Loucy (cell line): Measurements from ENCODE around the gene GNAI3.

Experiments used
- H2AFZ ChIP-seq: fragments of 200-600 bp; sonication (generic); 2 replicates; pipeline ENCODE4 v1.6.0; 2016; ENCODE audit warnings: antibody characterized with exemption, mild to moderate bottlenecking, low read length, moderate library complexity
- H3F3A ChIP-seq: fragments of 200-600 bp; 2 replicates; pipeline ENCODE4 v1.6.0; 2016; ENCODE audit warnings: antibody characterized with exemption, low read depth, mild to moderate bottlenecking
- H3K27me3 ChIP-seq: fragments of 200-600 bp; sonication (generic); 2 replicates; pipeline ENCODE4 v1.6.1; 2014; ENCODE audit warnings: low read length, mild to moderate bottlenecking; ENCODE audit not compliant: insufficient read depth, poor library complexity, severe bottlenecking
- H3K36me3 ChIP-seq: fragments of 200-600 bp; sonication (generic); 2 replicates; pipeline ENCODE4 v1.6.1; 2016; ENCODE audit warnings: low read length; ENCODE audit not compliant: insufficient read depth
- H3K4me1 ChIP-seq: fragments of 200-600 bp; sonication (generic); 2 replicates; pipeline ENCODE4 v1.5.1; 2014; ENCODE audit warnings: low read length, mild to moderate bottlenecking; ENCODE audit not compliant: insufficient read depth, poor library complexity, severe bottlenecking
- H3K4me2 ChIP-seq: fragments of 200-600 bp; sonication (generic); 2 replicates; pipeline ENCODE4 v1.6.0; 2014; ENCODE audit warnings: antibody characterized with exemption, low read length, low read depth, mild to moderate bottlenecking; ENCODE audit not compliant: poor library complexity, severe bottlenecking
- H3K4me3 ChIP-seq: fragments of 200-600 bp; sonication (generic); 2 replicates; pipeline ENCODE4 v1.5.1; 2014; ENCODE audit warnings: low read length, mild to moderate bottlenecking, mixed read lengths; ENCODE audit not compliant: poor library complexity, severe bottlenecking
- H3K79me2 ChIP-seq: fragments of 200-600 bp; sonication (generic); 2 replicates; pipeline ENCODE4 v1.6.1; 2014; ENCODE audit warnings: low read length; ENCODE audit not compliant: insufficient read depth
- H3K9ac ChIP-seq: fragments of 200-600 bp; sonication (generic); 2 replicates; pipeline ENCODE4 v1.6.0; 2014; ENCODE audit warnings: mild to moderate bottlenecking, low read depth, low read length, moderate library complexity; ENCODE audit not compliant: poor library complexity, severe bottlenecking
- H3K9me2 ChIP-seq: fragments of 200-600 bp; sonication (generic); replicated peaks from 2 replicates; pipeline ENCODE4 v1.6.1; 2016; ENCODE audit warnings: low read depth, low read length, mixed read lengths
- H3K9me3 ChIP-seq: fragments of 200-600 bp; sonication (generic); 2 replicates; pipeline ENCODE4 v1.6.1; 2014; ENCODE audit warnings: mild to moderate bottlenecking, antibody characterized with exemption, low read length, low read depth; ENCODE audit not compliant: insufficient read depth
- H4K20me1 ChIP-seq: fragments of 200-600 bp; sonication (generic); 2 replicates; pipeline ENCODE4 v1.6.0; 2014; ENCODE audit warnings: antibody characterized with exemption, low read length, mild to moderate bottlenecking; ENCODE audit not compliant: insufficient read depth, poor library complexity, severe bottlenecking
- CTCF ChIP-seq: fragments of 200-600 bp; sonication (generic); conservative IDR thresholded peaks from 2 replicates; pipeline ENCODE4 v1.5.1; 2014; ENCODE audit warnings: mild to moderate bottlenecking, antibody characterized with exemption, low read length
- EZH2phosphoT487 ChIP-seq: fragments of 200-600 bp; IDR thresholded peaks from 2 replicates; pipeline ENCODE4 v1.6.1; 2018; ENCODE audit warnings: antibody characterized with exemption, mild to moderate bottlenecking, moderate library complexity, borderline replicate concordance

GNAI3 gene

DNA sequence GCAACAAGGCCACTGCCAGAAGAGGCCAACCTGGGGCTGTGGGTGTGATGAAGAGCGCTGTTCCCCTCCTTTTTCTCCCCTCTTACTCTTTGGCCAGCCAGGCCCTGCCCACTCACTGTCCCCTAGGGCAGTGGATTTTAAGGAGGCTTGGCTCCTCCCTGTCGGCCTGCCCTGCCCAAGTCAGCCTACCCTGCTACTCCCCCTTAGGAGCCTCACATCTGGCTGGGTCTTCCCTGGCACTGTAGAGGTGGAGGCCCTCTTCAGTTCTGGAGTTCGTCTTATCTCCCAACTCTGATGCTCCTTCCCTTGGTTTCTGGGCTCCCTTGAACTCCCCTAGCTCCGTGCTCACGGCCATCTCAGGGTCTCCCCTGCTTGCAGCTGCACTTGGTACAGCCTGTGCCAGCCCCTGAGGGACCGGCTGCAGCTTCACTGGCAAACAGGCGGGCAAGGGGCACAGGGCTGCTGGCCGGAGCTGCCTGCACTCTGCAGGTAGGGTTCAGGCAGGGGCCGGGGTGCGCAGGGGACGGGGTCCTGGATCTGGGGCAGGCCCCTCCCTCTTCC lies 75.3 kb downstream of the GNAI3 start:
- no peaks in the 10 kb centered on the region for H3F3A ChIP-seq
- H2AFZ ChIP-seq, result peak overlapping the region; percentile 62; the same call in 1 of the 2 replicates
- H3K9ac ChIP-seq, result peak overlapping the region; percentile 80
- no peak for TF ChIP-seq CTCF
- TF ChIP-seq EZH2phosphoT487, result no peak
- peaks cover 48% of the 10 kb centered on the region for H3K4me1 ChIP-seq
- H3K4me2 ChIP-seq, result peak overlapping the region; percentile 90
- H3K4me3 ChIP-seq, result peak overlapping the region; percentile 93
- peaks cover 67% of the 10 kb centered on the region for H3K79me2 ChIP-seq
- H3K36me3 ChIP-seq, result peaks cover 28% of the 10 kb centered on the region; the same call in 1 of the 2 replicates
- no peaks in the 10 kb centered on the region for H3K9me3 ChIP-seq
- H3K27me3 ChIP-seq, result no peaks in the 10 kb centered on the region
- peaks cover 33% of the 10 kb centered on the region for H4K20me1 ChIP-seq
- H3K9me2 ChIP-seq, result no peaks in the 10 kb centered on the region

GRCh38 chr1:109624201-109625010 lies 76.0 kb downstream of the GNAI3 start:
- Histone ChIP-seq H3F3A (no peaks in the 10 kb centered on the region), H4K20me1 (peaks cover 33% of the 10 kb centered on the region), H3K4me3 (peak overlapping the region; percentile 93), H3K79me2 (peaks cover 67% of the 10 kb centered on the region), H3K27me3 (no peaks in the 10 kb centered on the region), H3K4me2 (peak overlapping the region; percentile 90), H3K9me2 (no peaks in the 10 kb centered on the region), H3K4me1 (peaks cover 41% of the 10 kb centered on the region), H3K9ac (peak overlapping the region; percentile 80), H3K36me3 (peaks cover 35% of the 10 kb centered on the region; the same call in 1 of the 2 replicates), H3K9me3 (no peaks in the 10 kb centered on the region), H2AFZ (peak overlapping the region; percentile 62; the same call in 1 of the 2 replicates)
- TF ChIP-seq EZH2phosphoT487, result no peak
- no peak for TF ChIP-seq CTCF

DNA sequence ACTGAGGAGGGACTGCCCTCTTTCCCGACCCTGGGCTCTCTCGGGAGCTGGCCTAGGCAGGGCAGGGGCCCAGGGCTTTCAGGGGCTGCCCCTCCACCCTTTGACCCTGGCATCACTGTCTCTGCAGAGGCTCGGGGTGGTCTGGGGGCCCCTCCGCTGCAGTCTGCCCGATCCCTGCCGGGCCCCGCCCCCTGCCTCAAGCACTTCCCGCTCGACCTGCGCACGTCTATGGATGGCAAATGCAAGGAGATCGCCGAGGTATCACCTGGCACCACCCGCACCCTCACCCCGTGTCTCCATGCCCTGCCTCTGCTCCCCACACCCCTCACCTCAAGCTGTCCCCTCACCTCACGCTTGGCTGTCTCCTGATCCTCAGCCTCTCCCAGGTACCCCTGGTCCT lies 76.8 kb downstream of the GNAI3 start:
- Histone ChIP-seq H3K27me3 (no peaks in the 10 kb centered on the region), H3F3A (no peaks in the 10 kb centered on the region), H3K79me2 (peaks cover 62% of the 10 kb centered on the region), H3K9ac (peak overlapping the region; percentile 80), H3K4me2 (peak overlapping the region; percentile 90), H2AFZ (no peak overlapping the region), H3K4me3 (peak overlapping the region; percentile 93), H3K9me2 (no peaks in the 10 kb centered on the region), H3K36me3 (peaks cover 43% of the 10 kb centered on the region; the same call in 1 of the 2 replicates), H3K9me3 (no peaks in the 10 kb centered on the region), H3K4me1 (peaks cover 39% of the 10 kb centered on the region), H4K20me1 (peaks cover 33% of the 10 kb centered on the region)
- TF ChIP-seq CTCF (no peak), EZH2phosphoT487 (no peak)
